Measurements from ENCODE around the gene NVL.
"Not testable (repeated sequence)": the region's sequence is repeated elsewhere in the genome, so short reads cannot be mapped to it uniquely, and the experiment has no call there.

The NVL gene

DNA sequence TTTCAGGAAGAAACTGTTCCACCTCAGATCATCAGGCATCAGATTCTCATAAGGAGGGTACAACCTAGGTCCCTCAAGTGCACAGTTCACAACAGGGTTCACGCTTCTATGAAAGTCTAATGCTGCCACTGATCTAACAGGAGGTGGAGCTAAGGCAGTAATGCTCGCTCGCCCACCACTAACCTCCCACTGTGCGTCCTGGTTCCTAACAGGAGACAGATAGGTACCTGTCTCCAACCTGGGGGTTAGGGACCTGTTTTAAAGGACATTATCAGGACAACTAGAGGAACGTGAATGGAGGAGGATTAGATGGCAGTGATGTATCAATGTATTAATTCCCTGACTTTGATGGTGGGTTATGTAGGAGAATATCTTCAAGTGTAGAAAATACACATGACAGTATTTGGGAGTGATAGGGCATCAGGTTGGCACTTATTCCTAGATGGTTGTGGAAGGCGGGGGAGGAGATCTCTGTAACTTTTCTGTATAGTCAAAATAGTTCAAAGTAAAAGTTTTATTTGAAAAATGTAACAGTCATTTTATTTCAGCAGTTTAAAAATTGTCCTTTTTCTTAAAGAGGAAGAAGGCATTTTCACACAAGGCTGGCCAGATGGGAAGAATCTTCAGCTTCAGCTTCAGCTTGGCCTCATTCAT is 103.0 kb downstream of the NVL start:
- no peak for DNase-seq

DNA sequence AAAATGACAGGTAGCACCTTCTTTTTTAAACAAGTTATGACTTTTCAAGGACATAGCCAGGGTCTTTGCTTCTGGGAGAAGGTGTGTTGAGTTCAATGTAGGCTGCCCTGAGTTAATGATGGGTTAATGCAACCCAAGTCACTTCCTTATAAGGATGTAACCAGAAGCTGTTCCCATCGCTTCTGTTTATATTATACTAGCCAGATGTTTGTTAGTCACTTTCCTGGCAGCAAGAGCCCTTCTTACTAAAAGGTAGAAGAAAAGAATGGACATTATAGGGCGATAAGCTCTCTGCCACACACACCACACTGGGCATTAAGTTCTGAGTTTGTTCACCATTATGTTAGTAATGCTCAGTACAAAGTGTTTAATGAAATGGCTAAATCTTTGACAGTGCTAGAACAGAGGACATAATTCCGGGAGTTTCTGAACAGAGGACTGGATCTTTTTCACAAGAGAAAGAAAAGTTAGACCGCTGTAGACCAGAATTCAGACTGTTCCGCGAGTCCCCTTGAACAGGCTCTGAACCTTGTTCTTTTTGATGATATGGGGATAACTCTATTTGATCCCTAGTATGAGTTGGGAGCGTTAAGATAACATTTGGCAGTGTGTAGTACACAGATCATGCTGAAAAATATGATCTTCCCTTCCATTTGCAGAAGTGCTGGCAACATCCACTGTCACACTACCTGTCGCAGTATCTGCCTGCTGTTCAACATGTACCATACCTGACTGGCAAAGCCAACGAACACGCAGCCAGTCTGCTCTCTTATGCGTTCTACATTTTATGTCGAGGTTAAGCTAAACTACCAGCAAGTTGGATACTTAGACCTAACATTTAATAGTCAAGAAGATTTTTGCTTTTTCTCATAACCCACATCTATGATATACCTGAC is 105.9 kb downstream of the NVL start:
- DNase-seq: peak in 1 of 2 donors; percentile 25

DNA sequence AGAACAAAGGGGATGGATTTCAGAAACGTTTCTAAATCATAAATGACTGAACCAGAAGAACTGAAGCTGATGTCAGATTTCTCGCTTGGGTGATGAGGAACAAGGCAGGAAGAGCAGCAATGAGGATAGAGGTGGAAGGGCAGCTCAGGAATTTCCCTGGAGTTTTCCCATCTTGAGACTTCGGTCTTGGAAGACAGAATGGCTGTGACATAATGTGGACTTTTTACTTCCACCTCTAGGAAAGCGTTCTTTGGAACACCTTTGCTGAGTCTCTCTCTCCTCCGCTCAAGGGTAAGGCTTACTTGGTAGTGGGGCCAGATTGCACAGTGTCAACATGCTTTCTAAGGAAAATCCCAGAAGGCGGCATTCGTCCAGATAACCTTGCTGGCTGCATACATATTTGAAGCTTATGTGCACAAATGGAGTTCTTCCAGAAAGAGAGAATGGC is 110.3 kb downstream of the NVL start:
- no peak for DNase-seq

DNA sequence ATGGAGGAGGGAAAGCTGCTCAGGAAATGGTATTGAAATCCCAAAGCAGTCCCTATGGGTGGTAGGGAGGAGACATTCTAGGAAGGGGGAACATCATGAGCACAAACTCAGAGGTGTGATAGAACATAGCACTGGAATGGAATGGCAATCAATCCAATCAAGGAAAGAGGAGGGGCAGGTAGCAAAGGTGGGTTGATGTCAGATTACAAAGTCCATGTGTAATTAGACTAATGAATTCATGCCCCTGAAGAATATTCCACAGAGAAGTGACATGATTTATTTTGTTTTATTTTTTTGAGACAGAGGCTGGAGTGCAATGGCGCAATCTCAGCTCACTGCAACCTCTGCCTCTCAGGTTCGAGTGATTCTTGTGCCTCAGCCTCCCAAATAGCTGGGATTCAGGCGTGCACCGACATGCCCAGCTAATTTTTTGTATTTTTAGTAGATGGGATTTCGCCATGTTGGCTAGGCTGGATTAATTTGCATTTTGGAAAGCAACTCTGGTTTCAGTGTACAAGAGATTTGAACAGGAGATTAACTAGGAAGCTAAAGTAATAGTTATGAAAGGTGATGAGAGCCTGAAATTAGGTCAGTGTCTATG is 110.9 kb downstream of the NVL start:
- no peak for DNase-seq

DNA sequence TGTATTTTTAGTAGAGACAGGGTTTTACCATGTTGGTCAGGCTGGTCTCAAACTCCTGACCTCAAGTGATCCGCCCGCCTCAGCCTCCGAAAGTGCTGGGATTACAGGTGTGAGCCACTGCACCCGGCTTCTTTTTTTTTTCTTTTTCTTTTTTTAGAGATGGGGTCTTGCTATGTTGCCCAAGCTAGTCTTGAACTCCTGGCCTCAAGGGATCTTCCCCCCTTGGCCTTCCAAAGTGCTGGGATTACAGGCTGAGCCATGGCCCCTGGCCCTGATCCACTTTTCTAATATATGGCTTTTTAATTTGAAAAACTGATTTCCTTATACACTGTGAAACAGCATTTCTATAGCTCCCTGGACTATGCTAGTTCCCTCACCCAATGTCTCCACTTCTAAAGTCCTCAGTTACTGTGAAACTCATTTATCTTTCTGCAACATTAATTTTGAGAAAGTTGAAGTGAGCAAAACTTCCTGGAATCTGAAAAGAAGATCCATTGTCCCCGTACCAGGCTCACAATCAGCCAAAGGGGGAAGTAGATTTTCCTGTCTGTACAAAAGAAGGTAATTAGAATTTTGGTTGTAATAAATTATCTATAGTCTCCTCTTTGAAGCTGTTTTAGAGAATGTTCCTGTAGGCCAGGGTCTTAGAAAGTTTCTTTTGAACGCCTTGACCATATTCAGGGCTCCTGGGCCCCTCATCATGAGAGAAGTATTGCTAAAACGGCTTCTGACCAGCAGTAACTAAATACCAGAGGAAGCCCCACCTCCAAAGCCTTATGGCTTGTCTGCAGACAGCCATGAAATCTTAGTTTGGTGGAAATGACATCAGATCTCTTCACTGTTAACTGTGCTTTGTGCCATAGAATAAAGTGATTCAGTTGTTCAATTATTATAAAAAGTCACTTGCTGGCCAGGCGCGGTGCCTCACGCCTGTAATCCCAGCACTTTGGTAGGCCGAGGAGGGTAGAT is 112.0 kb downstream of the NVL start:
- DNase-seq: peak; percentile 38 to 82

DNA sequence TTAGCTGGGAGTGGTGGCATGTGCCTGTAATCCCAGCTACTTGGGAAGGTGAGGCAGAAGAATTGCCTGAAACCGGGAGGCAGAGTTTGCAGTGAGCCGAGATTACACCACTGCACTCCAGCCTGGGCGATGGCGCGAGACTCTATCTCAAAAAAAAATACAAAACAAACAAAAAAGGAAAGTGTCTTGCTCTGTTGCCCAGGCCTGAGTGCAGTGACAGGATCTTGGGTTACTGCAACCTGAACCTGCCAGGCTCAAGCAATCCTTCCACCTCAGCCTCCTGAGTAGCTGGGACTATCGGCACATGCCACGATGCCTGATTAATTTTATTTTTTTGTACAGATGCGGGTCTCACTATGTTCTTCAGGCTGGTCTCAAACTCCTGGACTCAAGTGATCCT is 113.6 kb downstream of the NVL start:
- DNase-seq: no peak

DNA sequence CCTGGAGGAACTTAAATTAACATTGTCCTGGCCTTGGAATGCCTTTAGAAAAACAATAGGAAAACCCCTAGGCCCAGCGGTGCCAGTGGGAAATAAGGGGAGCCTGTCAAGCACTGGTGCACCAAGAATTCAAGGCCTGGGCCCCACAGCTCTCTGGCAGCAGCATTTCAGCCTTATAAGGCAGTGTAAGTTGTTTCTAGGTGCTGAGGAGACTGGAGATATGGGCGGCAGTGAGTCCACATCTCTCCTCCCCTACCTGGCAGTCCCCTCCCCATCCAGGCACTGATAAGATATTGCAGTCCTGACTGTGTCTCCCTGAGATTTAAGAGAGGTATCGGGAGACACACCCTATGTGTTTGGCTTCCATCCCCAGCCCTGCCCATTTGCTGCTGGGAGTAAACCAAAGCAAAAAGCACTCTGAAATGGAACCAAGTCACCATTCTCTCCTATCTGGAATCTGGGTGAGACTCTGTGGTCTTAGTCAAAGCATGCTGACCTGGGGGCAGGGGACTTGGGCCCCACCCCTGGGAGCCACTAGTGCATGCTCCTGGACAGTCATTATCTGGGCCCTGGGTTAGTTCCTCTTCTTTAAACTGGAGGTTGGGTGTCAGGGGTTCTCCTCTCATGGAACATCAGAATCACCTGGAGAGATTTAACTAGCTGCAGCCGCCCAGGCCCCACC is 116.4 kb downstream of the NVL start:
- DNase-seq: peak in 1 of 2 donors; percentile 29

DNA sequence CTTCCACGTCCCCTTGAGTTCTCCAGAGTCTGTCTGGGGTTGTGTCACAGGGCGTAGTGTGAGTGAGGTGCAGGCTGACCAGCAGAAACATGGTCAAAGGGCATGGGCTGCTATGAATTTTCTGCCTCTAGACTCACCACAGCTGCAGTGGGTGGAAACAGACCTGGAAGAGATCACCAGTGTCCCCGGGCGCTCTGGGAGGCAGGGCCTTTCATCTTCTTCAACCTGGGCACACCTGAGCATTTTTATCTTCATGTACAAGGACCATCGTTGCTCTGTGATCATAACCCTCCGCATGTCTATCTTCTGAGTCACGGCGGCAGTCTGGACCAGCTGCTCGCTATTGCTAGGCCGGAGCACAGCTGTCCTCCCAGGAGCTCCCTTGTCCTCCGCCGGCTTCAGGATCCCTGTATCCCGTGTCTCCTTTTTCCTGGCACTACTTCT is 117.3 kb downstream of the NVL start:
- DNase-seq: no peak

DNA sequence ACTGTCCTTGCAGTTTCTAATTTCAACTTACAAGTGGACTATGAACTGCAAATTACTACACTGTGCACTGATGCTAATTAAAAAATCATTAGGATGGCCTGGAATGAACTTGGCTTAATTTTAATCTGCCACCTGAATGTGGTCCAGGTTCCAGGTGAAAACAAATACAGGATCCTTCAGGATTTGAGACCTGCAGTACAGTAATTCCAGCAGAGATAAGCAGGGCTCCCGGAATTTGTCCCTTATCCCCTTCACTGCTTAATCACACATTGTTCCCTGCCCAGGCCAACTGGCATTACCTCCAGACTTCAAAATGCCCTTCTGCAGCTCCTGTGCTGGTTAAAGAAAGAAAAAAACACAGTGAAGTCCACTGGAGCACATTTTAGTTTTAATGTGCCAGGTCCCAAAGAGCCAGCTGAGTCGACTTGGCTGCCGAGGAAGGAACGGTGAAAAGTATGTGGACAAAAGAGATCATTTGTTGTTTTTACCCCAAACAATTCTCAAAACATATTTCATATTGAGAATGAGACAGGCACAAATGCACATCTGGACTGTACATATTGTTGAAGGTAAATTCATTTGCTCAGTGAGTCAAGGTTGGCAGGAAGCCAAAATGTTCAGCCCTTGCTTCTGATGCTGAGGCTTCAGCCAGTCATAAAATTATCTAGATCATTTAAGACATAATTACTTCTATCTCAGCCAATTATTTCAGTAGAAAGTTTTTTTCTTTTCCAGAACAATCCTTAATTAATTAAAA is 118.6 kb downstream of the NVL start:
- DNase-seq: no peak

DNA sequence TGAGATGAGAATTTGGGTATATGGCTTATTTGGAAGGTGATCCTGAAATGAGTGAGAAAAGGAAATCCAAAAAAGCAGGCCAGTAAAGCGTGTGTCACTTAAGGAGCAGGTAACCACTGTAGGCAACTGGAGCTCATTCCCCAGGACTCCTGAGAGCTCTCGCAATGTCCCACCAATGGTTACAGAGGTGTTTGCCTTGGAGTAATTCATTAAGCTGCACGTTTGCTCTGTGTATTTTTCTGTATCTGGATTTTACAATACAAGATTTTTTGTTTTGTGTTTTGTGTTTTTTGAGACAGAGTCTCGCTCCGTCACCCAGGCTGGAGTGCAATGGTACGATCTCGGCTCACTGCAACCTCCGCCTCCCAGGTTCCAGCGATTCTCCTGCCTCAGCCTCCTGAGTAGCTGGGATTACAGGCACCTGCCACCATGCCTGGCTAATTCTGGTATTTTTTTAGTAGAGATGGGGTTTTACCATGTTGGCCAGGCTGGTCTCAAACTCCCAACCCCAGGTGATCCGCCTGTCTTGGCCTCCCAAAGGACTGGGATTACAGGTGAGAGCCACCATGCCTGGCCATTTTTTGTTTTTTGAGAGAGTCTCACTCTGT is 123.9 kb downstream of the NVL start:
- DNase-seq: not testable (repeated sequence)

DNA sequence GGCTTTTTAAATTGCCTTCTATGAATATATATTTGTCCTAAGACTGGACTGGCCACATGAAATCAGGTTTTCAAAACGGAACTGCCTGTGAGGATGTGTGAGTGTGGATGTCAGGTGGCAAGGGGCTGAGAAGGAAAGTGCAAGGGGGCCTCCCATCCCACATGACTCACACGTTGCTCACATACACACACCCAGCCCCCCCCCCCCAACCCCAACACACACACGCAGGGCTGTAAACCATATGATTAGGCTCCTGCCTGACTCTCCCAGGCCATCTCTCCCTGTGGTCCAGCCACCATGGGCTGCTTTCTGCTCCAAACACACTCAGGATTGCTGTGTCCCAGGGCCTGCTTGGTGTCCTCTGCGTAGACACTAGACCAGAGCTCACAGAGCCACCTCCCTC is 124.5 kb downstream of the NVL start:
- peak; percentile 60 to 65 for DNase-seq

DNA sequence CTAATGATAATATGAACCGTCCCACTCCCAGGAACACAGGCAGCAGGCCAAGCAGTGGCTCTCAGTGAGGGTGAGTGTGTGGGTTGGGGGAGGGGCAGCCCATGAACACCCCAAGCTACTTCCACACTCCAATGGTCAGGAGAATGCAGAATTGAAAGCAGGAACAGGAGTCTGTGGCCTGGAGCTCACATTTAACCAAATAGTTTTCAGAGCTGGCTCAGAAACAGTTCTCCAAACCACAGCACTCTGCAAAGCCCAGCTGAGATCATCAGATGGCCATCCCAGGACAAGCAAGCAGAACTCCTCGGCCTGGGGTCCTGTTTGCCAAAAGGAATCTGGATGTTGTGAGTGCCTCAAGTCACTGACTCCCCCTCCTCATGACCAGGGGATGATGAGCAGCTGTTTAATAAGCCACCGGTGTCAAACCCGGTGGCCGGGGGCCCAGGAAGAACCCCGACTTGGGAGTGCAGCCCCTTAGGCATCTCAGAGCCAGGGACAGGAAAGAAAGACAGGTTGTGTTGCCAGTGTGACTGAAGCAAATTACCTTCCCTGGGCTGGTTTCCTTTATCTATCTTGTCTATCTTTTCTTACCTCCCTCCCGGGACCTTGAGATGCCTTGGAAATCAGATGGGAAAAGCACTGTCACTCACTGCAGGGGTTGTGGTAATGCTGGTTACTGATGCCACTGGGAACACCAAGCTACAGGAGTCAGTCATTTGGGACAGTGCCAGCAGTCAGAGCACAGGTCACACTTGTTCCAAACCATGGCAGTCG is 126.5 kb downstream of the NVL start:
- DNase-seq: peak; percentile 93 to 94

DNA sequence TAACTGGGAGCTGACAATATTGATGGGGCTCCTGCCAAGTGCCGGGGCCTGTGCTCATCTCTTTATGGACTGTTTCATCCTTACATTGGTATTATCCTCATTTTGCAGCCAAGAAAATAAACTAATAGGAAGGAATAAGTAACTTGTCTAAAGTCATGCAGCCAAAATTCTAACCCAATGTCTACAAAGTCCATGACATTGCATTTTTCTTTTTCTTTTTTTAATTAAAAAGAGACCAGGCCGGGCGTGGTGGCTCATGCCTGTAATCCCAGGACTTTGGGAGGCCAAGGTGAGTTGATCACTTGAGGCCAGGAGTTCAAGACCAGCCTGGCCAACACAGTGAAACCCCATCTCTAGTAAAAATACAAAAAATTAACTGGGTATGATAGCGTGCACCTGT is 128.1 kb downstream of the NVL start:
- DNase-seq: no peak

DNA sequence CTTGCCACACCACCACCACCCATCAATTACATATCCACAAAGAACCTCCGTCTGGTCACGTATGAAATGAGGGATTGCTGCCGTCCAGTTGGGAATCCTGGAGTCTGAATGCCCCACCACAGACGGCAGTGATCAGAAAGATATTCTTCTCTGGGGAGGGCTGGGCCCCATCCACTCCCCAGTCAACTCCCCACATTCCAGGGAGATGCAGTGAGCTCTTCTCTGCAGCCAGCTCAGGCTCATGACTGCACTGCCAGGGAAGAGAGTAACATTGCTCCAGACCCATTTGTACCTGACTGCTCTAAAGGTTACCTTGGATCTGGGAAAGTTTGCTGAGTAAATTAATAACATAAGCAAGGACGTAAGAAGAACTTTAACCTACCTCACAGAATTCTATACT is 128.6 kb downstream of the NVL start:
- DNase-seq: no peak

DNA sequence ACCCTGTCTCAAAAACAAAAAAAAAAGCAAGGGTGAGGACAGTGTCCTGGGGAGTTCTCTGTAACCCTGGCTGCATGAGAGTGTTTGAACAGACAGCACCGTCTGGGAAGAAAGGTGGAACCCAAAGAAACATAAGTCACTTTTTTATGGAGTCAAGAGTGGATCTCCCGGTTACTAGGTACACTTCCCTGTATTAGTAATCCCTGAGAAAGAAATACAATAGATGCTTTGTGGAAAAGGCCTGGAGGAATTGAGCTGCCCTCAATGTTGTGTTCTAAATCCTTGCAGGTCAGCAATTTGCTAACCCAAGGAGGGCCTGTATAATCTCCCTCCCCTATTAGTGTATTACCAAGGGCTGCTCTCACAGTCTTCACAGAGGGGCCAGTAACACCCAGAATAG is 130.3 kb downstream of the NVL start:
- no peak for DNase-seq

DNA sequence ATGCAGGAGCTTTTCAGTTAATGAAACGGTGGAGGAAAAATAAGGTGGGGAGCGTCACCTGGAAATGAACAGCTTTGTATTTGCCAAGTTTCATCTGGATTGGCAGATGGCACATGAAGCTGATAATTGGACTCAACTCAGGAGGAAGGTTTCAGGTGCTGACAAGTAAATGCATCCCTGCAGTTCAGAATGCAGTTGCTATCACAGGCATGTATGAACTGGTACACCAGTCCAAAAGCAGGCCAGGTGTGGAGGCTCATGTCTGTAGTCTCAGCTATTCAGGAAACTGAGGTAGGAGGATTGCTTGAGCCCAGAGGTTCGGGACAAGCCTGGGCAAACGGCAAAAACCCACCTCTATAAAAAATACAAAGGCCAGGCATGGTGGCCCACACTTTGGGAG is 131.4 kb downstream of the NVL start:
- DNase-seq: no peak

DNA sequence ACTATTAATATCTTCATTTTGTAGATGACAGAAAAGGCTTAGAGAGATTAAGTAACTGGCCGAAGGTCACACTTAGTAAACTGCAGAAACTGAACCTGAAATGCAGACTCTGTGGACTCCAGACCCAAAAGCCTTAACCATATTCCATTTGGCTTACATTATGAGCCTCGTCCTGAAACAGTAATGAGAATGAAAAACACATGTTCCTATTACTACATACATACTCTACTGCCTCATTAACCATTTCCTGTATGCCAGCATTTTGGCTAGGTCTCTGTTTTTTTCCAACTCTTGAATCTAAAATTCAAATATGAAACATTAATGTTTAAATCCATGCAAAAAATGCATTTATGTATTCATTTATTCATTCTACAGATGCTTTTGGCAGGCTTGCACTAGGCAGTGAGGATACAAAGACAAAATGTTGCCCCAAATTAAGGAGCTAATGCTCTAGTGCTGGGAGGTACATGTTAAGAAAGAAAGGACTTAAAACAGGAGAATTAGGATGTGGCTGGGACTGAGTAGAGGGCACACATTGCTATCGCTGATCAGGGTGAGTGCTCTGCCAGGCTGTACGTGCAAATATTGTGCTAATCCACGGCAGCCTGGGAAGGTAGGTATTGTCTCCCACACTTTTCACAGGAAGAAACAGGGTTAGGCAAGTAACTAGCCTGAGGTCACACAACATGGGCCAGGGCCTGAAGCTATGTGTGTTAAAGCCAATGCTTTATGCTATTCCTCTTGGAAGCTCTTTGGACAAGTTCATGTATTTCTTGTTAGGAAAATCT is 133.0 kb downstream of the NVL start:
- DNase-seq: peak in 1 of 2 donors; percentile 17

DNA sequence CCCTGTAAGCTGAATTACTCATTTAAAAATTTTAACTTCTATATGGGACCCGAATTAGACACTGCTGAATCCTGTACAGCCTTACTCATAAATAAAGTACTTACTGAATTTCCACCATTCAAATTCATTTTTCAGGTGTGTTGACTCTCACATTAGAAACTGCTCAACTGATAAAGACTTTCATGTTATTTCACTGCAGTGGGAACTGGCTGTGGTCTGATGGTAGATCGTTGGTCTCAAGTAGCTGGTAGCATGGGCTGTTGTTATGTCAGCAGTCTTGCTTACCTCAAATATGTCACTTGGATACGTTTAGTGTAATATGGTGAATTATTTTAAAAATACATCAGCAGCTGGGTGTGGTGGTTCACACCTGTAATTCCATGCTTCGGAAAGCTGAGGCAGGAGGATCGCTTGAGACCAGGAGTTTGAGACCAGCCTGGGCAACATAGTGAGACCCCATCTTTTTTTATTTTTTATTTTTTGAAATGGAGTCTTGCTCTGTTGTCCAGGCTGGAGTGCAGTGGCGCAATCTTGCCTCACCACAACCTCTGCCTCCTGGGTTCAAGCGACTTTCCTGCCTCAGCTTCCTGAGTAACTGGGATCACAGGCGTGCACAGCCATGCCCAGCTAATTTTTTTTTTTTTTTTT is 136.5 kb downstream of the NVL start:
- no peak for DNase-seq
